HG02981 (cell line): ENCODE data around the gene ZEB2.
A peak's percentile ranks its signal among the peaks of the same experiment; 100 is the strongest.

Experiments used
- ATAC-seq: cut with Tn5 transposase; IDR thresholded peaks from one replicate; pipeline ENCODE4 v1.9.1; 2021; ENCODE audit warnings: mild to moderate bottlenecking, moderate library complexity; ENCODE audit not compliant: unreplicated experiment

The ZEB2 gene

DNA sequence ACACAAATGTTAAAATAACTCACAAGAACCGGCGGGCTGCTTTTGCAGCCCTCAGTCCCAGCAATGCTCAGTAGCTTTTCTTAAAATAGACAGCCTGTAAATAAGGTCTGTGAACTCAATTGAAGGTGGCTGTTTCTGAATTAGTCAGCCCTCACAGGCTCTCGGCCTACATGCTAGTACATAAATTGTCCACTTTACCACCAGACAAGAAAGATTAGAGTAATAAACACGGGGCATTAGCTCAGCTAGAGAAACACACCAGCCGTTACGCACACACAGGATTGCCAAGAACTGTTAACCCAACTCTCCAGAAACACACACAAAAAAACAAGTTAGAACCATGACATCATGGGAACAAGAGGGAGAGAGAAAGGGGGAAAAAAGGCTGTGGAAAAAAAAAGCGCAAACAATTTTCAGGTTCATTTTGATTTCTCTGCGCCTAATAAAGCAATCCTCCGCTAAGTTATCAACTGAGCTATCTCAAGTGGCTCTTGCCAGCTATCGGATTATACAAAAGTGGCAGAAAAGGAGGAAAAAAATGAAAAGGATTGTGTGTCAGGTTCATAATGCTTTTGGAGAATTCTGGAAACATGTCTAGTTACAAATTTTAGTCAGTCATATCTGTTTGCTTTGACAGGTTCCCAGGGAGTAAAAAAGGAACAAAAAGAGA lies 89.1 kb downstream of the ZEB2 start:
- ATAC-seq, result peak; percentile 43

DNA sequence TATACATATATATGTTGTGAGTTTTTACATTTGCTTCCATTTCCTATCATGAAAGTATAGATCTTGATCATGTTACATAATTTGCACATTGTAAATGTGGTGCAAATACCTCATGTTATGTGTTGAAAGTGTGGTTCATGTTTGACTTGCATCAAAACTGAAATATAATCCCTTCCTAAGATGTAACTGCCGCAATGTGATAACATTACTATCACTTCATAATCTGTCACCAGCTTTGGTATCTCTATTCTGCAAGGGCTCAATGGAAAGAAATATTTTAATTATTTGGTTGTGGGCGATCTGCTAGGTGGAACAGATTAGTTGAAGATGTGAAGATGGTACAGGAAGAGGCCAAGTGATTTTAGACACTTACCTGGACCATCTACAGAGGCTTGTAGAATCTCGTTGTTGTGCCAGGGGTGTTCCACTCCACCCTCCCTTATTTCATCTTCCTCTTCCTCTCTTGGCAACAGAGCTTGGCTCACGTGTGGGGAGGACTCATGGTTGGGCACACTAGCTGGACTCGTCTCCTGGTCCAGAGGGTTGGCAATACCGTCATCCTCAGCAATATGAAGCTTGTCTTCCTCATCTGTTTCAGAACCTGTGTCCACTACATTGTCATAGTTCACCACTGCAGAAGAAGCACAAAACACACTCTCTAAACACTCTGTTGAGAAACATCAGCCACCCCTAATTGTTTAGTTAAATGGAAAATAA lies 90.4 kb downstream of the ZEB2 start:
- no peak for ATAC-seq

DNA sequence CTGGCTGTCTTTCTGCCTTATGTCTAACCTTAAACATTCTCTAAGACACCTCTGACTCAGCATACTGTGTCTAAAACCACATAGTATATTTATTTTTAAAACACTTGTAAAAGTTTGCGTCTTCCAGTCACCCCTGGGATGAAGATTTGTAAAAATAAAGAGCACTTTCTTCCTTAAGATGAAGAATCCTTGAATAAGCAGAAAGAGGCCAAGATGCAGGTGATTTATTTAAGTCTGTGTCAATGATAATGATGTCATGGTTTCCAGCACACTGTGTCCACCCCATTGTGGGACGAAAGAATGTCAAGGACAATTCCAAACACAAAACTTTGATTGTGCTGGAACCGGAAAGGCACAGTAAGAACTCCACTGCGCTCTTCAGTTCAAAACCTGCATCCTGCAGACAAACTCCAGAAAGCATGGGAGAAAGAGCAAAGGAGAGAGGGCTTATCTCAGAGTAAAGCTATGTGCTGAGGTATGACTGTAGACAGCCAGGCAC lies 92.9 kb downstream of the ZEB2 start:
- no peak for ATAC-seq

DNA sequence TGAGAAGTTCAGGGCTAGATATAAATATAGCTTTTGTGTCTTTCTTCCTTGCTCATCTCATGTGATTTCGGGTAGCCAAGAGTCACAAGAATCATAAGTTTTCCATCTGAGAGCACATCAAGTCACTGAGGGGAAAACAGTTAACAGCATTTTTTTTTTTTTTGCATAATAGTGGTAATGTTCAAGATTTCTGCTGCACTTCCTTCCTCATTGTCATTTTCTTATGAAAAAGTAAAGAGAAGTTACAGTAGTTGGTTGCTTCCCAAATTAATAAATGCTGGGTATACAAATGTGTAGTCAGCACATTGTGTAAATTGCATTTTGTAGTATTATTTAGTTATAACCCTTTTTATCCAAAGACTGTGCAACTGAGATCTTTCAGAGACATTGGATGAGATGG lies 93.6 kb downstream of the ZEB2 start:
- no peak for ATAC-seq

DNA sequence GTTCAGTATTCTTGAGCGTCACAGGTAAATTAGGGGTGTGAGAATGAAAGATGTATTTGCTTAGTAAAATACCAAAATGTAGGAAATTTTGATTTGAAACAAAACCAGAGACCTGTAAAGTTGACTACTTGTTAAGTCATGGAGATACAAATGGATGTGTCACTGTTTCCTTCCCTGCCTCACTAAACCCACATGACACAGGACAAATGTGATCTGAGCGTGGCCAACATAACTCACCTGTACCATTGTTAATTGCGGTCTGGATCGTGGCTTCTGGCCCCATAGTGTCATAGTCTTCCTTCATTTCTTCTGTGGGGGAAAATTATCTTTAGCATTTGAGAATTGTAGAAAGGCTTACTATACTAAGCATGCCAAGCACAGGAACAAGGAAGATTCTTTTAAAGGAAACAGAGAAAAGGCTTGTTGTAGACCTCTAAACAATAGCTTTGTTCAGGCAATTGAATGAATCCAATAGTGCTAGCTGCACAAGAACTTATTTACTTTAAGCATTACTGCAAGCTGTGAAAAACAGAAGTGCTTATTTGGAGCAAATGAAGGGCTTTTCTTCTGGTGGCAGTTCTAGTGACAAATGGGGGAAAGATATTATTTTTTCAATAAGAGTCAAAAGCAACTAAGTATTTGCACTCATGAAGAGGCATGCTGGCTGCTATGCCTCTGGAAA lies 95.2 kb downstream of the ZEB2 start:
- no peak for ATAC-seq

DNA sequence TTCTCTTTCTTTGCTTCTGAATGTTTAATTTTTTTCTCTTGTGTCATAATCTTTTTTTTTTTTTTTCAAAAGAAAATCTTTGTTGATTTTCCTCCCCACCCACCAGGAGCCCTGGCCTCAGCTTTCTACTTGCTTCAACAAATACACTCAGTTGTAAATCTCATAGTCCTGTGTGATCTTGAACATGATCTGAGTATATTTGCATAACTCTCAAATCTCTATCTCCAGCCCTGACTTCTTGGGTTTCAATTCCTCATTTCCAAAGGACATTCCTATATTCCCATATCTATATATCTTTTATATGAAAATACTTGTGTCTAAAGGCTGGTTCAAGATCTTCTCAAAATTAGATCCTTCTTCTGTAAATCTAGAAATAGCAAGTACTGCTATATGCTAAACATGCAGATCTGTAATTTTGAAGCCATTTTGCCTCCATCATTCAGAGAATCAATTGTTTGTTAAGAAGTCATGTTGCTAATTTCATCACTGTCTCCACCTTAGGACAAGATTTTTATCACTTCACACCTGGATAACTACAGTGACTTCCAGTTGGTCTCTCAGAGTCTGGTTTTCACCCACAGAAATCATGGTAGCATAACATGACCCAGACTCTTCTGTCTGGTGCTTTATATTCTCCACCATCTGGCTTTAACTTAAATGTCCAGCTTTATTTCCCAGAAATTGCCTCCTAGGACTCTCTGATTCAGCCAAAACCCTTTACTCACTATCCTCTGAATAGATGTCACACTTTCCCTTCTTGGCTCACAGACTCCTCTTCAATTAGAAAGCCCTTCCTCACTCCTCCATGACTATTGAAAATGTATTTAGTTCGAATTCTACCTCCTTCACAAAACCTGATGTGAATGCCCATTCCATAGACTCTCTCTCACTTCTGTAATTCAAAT lies 98.1 kb downstream of the ZEB2 start:
- no peak for ATAC-seq

DNA sequence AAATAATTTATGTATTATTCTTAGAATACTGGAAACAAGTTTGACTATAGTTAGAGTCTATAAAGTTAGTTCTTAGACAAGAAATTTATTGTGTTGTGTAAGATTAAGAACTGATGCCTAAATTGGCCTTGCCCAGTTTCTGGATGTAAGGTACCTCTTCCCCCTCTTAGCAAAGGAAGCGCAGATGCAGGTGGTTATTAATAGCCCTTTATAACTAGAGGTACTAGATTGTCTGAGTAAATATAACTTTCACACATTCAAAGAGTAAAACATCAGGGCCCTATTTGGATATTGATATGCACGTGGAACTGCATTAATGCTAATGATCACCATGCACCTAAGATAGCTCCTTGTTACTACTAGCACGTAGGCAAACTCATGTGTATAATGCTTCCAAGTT lies 100.7 kb downstream of the ZEB2 start:
- ATAC-seq, result no peak

DNA sequence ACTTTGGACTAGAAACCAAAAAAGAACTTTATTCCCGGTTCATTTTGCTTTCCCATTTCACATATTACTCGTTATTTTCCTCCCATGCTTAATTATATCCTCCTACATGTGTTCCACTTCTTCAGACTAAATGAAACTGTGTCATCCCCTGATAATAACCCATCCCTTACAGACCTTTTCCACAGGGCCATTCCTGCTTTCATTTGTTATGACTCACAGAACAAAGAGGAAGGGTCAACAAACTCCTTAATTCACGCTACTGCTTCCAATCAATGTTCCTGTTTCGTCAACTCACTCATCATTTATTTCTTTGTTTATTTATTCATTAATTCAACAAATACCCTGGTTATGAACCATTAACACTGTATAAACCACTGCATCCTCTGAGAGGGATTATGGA lies 104.5 kb downstream of the ZEB2 start:
- no peak for ATAC-seq

DNA sequence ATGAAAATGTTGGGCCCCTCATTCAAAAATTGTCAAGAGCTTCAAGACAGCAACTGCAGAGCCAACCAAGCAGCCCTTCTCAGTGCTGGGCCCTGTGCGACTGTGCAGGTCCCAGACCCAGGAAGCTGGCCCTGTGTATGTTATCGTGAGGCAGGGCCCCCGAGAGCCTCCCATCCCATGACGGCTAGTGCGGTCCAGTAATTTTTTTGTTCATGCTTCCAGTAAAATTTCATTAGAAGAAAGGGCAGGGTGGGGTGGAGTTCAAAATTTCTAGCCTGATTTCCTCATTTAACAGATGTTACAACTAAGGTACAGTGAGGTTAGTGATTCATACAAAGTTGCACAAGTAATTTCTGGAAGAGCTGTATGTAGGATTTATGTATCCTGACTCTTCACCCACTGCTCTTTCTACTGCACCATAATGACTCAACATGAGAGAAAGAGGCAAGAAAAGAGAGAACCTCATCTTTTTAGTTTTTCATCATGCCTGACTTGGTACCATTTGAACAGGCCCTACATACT lies 105.5 kb downstream of the ZEB2 start:
- peak; percentile 77 for ATAC-seq

DNA sequence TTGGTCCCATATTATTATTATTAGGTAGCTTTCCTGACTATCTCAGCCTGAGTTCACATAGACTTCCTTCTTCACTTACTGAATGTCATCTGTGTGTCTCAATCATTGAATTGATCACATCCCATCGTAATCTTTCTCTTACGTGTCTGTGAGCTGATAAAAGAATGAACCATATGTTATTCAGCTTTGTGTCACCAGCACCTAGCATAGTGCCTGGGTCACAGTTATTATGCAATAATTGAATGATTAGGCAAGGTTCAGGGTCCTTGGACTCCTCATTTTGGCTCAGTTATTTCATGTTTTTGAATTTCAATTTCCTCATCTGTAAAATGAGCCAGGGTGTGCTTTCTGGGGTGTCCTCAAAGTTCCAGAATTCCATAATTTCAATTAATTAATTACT lies 107.2 kb downstream of the ZEB2 start:
- no peak for ATAC-seq

DNA sequence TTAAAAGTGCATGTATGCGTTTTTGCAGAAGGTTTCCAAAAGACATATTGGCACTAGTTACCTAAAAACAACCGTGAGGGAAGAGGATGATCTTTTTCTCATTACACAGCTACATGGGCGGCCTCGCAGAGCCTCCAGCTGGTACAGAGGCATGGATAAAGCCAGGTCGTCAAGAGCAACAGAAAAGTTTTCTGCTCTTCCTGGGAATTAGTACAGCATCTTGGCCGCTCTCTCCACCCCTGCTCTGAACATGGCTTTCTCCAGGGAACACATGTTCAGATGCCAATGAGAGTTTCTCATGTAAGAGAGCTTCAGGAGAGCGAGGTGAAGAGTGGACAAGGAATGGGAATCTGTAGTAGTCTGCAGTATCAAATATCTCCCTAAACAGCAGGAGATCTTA lies 108.4 kb downstream of the ZEB2 start:
- no peak for ATAC-seq

DNA sequence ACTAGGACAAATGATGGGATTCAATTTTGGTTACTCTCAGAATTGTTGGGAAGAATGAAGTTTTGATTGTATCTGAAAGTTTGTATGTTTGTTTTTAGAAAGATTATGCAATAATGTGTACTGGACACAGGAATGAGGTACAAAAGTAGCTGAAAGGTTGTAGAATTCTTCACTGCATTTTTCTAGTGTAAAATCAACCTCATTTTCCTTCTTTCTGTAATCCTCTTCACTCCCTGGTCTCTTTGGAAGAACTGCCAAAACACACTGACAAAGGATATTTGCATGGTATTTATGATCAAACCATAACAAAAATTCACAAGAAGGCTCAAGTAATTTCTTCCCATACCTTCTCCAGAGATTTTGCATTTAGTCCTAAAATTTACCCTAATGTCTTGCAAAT lies 110.7 kb downstream of the ZEB2 start:
- no peak for ATAC-seq

DNA sequence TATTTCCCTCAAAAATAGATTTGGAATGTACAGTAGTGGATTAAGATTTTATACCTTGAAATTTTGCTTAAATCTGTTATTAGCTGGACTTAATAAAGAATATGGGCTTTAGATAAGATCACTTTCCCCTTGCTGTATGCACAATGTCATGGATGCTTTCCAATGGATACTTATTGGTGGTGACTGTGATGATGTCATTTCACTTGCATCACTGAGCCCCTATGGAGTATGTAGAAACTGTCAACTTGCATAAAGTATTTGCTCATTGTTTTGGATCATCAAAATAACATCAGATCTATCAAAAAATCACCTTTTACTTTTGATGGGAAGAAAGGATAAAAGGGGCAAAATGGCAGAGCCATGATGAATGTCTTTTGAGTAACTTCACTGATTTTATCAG lies 112.7 kb downstream of the ZEB2 start:
- ATAC-seq, result no peak

DNA sequence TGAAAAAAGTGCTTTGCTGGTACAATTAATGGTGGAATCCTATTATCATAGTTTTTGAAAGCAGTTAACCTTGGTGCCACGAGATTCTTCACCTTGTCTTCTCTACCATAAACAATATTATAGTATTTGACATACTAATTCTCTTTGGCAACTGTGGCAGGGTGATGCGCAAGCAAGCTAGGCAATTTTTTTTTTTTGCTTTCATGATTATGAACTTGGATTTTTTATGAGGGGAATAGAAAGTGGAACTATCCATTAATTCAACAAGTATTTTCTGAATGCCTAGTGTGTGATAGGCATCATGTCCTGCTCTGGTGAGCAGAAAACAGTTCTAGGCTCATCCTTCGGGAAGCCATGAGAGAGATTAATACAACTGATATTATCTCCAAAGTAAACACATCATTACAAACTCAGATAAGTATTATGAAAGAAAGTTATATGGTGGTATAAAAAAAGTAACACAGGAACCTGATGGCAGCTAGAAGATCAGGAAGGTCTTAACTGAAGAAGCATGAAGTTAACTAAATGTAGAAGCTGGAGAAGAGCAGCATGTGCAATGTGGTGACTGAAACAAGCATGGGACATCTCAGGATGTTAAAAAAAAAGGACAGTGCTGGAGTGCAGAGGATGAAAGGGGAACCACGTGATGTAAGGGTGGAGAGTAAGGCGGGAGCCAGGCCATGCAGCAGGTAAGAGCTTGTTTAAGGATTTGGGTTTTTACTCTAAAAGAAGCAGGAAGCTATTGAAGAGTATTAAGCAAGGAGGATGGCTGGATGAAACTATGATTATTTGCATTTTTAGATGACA lies 113.7 kb downstream of the ZEB2 start:
- no peak for ATAC-seq

DNA sequence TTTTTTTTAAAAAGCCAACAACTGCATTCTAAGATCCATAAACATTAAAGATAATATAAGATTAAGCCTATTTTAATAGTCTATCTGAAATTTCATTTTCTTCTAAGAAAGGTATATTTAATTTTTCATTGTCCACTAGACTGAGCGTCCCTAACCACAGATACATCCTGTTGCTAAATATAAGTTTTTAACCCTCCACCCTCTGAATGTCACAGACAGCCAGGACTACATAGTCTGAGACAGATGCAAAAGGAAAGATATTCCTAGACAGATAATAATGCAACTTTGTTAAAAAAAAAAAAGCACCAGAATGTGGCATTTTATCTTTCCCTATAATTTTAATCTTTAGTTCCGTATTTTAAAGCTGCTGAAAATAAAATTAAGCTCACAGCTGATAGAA lies 114.6 kb downstream of the ZEB2 start:
- ATAC-seq, result no peak

DNA sequence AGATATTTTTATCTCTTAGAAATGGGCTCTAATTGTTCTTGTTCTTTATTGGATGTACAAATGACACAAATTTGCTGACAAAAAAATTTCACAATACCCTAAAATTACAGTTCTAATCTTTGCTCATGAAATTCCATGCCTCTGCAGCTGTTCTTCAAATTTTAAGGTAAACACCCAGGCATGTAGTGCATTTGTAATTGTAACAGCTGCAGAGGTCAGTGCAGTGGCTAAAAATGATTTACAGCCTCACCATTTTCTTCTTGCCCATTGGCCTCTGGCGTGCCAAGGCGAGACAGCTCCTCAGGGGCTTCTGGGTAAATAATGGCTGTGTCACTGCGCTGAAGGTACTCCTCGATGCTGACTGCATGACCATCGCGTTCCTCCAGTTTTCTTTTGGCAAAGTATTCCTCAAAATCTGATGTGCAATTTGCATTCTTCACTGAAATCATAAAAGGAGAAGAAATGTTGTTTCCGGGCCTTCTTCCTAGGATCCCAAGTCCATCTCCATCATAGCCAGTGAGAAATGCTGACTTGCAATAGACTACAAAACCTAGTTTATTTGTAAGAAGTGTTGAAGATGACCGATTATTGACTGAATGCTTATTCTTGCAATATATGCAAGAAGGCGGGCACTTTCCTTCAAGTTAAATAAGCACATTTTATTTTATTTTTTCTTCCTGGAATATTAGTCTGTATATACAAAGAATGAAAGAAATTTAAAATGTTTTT lies 115.2 kb downstream of the ZEB2 start:
- no peak for ATAC-seq

DNA sequence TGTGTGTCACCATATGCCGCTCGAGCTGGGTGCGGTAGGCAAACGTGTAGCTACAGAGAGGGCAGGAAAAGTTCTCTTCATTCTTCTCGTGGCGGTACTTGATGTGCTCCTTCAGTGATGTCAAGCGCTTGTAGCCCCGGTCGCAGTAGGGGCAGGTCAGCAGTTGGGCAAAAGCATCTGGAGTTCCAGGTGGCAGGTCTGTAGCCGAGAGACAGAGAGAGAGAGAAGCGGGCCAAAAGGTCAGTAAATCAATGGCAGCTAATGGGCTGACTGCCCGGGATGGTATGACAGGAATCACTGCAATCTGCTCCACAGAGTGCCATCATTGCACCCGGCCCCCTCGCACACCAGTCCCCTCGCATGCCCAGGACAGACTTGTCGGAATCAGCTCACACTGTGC lies 116.0 kb downstream of the ZEB2 start:
- no peak for ATAC-seq

DNA sequence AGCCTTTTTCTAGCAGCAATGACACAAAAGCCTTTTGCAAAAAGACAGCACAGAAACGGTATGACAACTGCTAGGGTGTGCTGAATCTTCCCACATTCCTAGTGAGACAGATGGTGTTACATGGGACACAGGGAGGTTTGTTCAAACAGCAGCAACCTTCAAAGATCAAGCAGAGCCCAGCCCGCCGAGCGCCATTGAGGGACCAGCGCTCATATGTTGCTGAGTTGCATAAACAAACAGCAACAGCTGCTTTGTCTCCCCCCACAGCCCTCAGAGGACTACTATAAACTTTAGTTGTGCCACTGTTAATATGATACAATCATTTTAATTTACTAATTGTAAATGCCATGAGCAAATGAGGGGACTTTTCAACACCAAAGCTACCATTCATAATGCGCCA lies 117.7 kb downstream of the ZEB2 start:
- ATAC-seq, result no peak

DNA sequence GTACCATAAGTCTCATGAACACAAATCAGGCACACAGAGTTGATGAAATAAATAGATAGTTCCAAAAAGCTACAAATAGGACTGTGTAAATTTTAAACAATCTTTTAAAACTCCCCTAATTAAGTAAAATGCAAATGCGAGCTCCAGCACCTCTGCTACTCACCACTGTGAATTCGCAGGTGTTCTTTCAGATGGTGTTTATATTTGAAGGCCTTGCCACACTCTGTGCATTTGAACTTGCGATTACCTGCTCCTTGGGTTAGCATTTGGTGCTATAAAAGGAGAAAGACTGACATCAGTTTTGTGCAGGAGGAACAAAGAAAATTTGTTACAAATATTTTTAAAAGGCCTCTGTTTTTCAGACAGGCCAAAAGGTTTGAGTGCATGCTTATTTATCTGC lies 118.9 kb downstream of the ZEB2 start:
- no peak for ATAC-seq
